Measurements from ENCODE around the gene SOCS1. TPM values are rescaled to one million over a fixed set of nuclear protein-coding genes. Genes with fewer than 3 reads are reported as not detected.
A peak's percentile ranks its signal among the peaks of the same experiment; 100 is the strongest.

Gene SOCS1
- total and polyA plus RNA-seq, 2 of the 4 experiments (the other 2 are of a cell fraction): 2.0 to 22.0 TPM

GRCh38 chr16:11259655-11260595, 3.9 kb upstream of the SOCS1 start:
- 93% methylated on average over 7 of the region's 12 CpGs; no CpG with 5 or more reads in 1 of the 2 experiments for WGBS, 2 experiments (ENCODE audit: extremely low coverage in 2 of 2, insufficient read length in 1 of 2)
- Histone ChIP-seq H4K8ac (ENCODE audit: low read depth in 2 of 2, low read length in 2 of 2) (no peak overlapping the region), H2BK15ac (ENCODE audit: low read depth, low read length) (peak overlapping the region; percentile 21; the same call in 1 of the 3 replicates), H3K36me3 (ENCODE audit: control insufficient read depth, insufficient read depth, low read length) (peaks cover 3% of the 10 kb centered on the region; the same call in 1 of the 2 replicates), H4K20me1 (ENCODE audit: insufficient read depth, low read length) (peaks cover 5% of the 10 kb centered on the region), H2AFZ (replicated peaks; ENCODE audit: low read length, poor library complexity) (no peak overlapping the region), H3K9me3 (ENCODE audit: control insufficient read depth, insufficient read depth, low read length) (no peaks in the 10 kb centered on the region), H2AK5ac (ENCODE audit: low read depth, low read length) (0 out of 2 replicates have a peak overlapping the region, but pooled peaks have one; percentile 12), H3K56ac (ENCODE audit: extremely low read depth, insufficient read depth, low read length) (no peak overlapping the region), H3K4ac (ENCODE audit: low read depth, low read length) (no peak overlapping the region), H3K79me1 (ENCODE audit: low read depth in 1 of 2, low read length in 2 of 2) (peaks cover 0 to 7% of the 10 kb centered on the region in 2 experiments; a peak in 1 of 4 replicates), H3K9ac (ENCODE audit: low read depth, low read length) (no peak overlapping the region), H3K18ac (ENCODE audit: low read depth, low read length) (no peak overlapping the region), H2BK120ac (ENCODE audit: low read depth, low read length) (no peak overlapping the region), H2BK5ac (ENCODE audit: low read depth, low read length, poor library complexity, severe bottlenecking) (no peak overlapping the region), H2AK9ac (replicated peaks; ENCODE audit: low read depth, low read length, poor library complexity) (no peak overlapping the region), H4K91ac (ENCODE audit: insufficient read depth, low read depth, low read length) (no peak overlapping the region), H4K5ac (ENCODE audit: low read depth, low read length) (no peak overlapping the region), H3K27me3 (ENCODE audit: control insufficient read depth, insufficient read depth, low read length) (peaks cover 11% of the 10 kb centered on the region), H3K27ac (ENCODE audit: insufficient read depth, low read length) (no peak overlapping the region), H3K4me3 (ENCODE audit: insufficient read depth, low read depth, low read length) (no peak overlapping the region), H2BK20ac (ENCODE audit: low read depth, low read length) (no peak overlapping the region), H3K23ac (ENCODE audit: low read depth, low read length) (no peak overlapping the region), H3K4me2 (ENCODE audit: low read depth, low read length) (no peak overlapping the region), H3K9me1 (ENCODE audit: insufficient read depth, low read length) (no peaks in the 10 kb centered on the region), H3K4me1 (ENCODE audit: control insufficient read depth, insufficient read depth, low read length) (peaks cover 10% of the 10 kb centered on the region), H3K14ac (replicated peaks; ENCODE audit: low read depth, low read length) (no peak overlapping the region)
- no TSS peak for BruUV-seq (replicated peaks)
- dilution Hi-C loops (cut with HindIII; ENCODE audit: low sequenced_read_pairs, unreplicated experiment): no loop called here
- CTCF ChIA-PET: interaction anchor here (1.8 kb wide), 1 partner anchor 97 kb away, joined by 5 read pairs; no protein-coding TSS in a partner anchor
- intact Hi-C loops (cut with micrococcal nuclease): loop anchor here (10.0 kb wide), 1 partner anchor 125 kb away; no protein-coding TSS in a partner anchor
- ATAC-seq (ENCODE audit: low read depth) (no peak), DNase-seq (no peak)
- in situ Hi-C loops (cut with MboI; ENCODE audit: low sequenced_read_pairs): loop anchor here (5.0 kb wide), 2 partner anchors 47 to 102 kb away; no protein-coding TSS in a partner anchor
- POLR2A ChIA-PET (ENCODE audit: unreplicated experiment): no interaction called here
- TF ChIP-seq MXI1 (IDR thresholded peaks at IDR 0.05; ENCODE audit: borderline replicate concordance, low read depth, low read length): no peak

All from IMR-90 (cell line).